Gastrocnemius medialis (tissue), 4 donors: ENCODE data around the gene DRD1. TPM values are rescaled to one million over a fixed set of nuclear protein-coding genes. Genes with fewer than 3 reads are reported as not detected.

Experiments used
- ATAC-seq, 2 donors: fragments of 150-250 bp; one replicate each; pipeline ENCODE4 v1.9.1; 2016
- DNase-seq, 2 donors: peaks; one replicate each; pipeline ENCODE4 v3.0.0-alpha.2; 2019
- H3K27ac ChIP-seq, 4 donors: fragments of 200-600 bp; sonication (generic); 1 replicate in 1 of 4; 2 replicates in 3 of 4; pipeline ENCODE4 v1.5.1; 2016 to 2018; ENCODE audit warnings: mild to moderate bottlenecking in 2 of 4, moderate library complexity in 1 of 4
- H3K27me3 ChIP-seq, 3 donors: fragments of 200-600 bp; sonication (generic) in 2 of 3; 1 replicate in 1 of 3; 2 replicates in 2 of 3; pipeline versions ENCODE4 v1.5.1 to v1.6.0; 2016 to 2019; ENCODE audit warnings: mild to moderate bottlenecking in 1 of 3, moderate library complexity in 1 of 3
- H3K36me3 ChIP-seq, 2 donors: fragments of 200-600 bp; sonication (generic) in 1 of 2; one replicate each; pipeline ENCODE4 v1.5.1; 2017 to 2018
- H3K4me1 ChIP-seq, 2 donors: fragments of 200-600 bp; sonication (generic) in 1 of 2; one replicate each; pipeline ENCODE4 v1.5.1; 2016 to 2017; ENCODE audit warnings: mild to moderate bottlenecking in 2 of 2
- H3K4me3 ChIP-seq, 4 donors: fragments of 200-600 bp; sonication (generic) in 3 of 4; 1 replicate in 1 of 4; 2 replicates in 3 of 4; pipeline ENCODE4 v1.5.1; 2016 to 2019; ENCODE audit warnings: mild to moderate bottlenecking in 2 of 4
- H3K9me3 ChIP-seq, 3 donors: fragments of 200-600 bp; sonication (generic) in 2 of 3; 1 replicate in 1 of 3; 2 replicates in 2 of 3; pipeline ENCODE4 v1.5.1; 2016 to 2019
- CTCF ChIP-seq, 5 experiments: fragments of 450-650 bp in 3 of 5; fragments of 200-600 bp in 2 of 5; sonication (generic) in 2 of 5; IDR thresholded peaks in 4 of 5; conservative IDR thresholded peaks in 1 of 5; 1 replicate in 4 of 5; 2 replicates in 1 of 5; pipeline ENCODE4 v1.5.1; 2016 to 2019; ENCODE audit warnings: antibody characterized with exemption in 5 of 5, mild to moderate bottlenecking in 3 of 5, moderate library complexity in 3 of 5
- POLR2A ChIP-seq, 2 donors: fragments of 450-650 bp; IDR thresholded peaks; one replicate each; pipeline ENCODE4 v1.6.1; 2017; ENCODE audit warnings: antibody characterized with exemption in 2 of 2, mild to moderate bottlenecking in 2 of 2, moderate library complexity in 2 of 2
- in situ Hi-C, 4 donors: fragments of 200-750 bp; cut with MboI; loops; one replicate each; pipeline versions ENCODE4 v1.15.0 to v1.8.0; 2017; ENCODE audit warnings: low sequenced_read_pairs in 4 of 4
- intact Hi-C: fragments of 100-400 bp; cut with DNase I; formaldehyde crosslinking; loops from one replicate; pipeline ENCODE4 v1.15.1; 2023; ENCODE audit warnings: low total_unique reads
- total RNA-seq, 4 donors: library from RNA; depleted of rRNA; stranded (reverse); fragments of >200 nt; gene quantifications; one replicate each; pipeline versions ENCODE4 v1.1.0 to v1.2.3, GENCODE V29; 2016

Gene DRD1
- total RNA-seq, 4 donors from 2014 or later, result not detected

- H3K27ac ChIP-seq, result no peak overlapping the region
- H3K4me1 ChIP-seq, result no peaks in the 10 kb centered on the region
- in situ Hi-C loops, result no loop called here
- no peaks in the 10 kb centered on the region for H3K36me3 ChIP-seq
- no peak overlapping the region for H3K4me3 ChIP-seq
- no peak for DNase-seq
- no peak for TF ChIP-seq CTCF (IDR thresholded peaks at IDR 0.05 in 4 of 5, conservative IDR thresholded peaks at IDR 0.05 in 1 of 5)
- TF ChIP-seq POLR2A (IDR thresholded peaks at IDR 0.05), result no peak
- H3K27me3 ChIP-seq, result no peaks in the 10 kb centered on the region
- intact Hi-C loops, result loop anchor here (10.0 kb wide), 1 partner anchor 626 kb away; no protein-coding TSS in a partner anchor
- ATAC-seq, result no peak
- no peaks in the 10 kb centered on the region for H3K9me3 ChIP-seq
Measured at GRCh38 chr5:175471196-175471595, 27.2 kb upstream of the DRD1 start.

GRCh38 chr5:175470781-175471180 is 26.8 kb upstream of the DRD1 start:
- in situ Hi-C loops, result no loop called here

GRCh38 chr5:175469916-175470315 is 25.9 kb upstream of the DRD1 start:
- H3K4me3 ChIP-seq, result no peak overlapping the region
- DNase-seq (no peak), ATAC-seq (no peak)
- no peaks in the 10 kb centered on the region for H3K36me3 ChIP-seq
- H3K4me1 ChIP-seq, result no peaks in the 10 kb centered on the region
- no peak for TF ChIP-seq CTCF (IDR thresholded peaks at IDR 0.05 in 4 of 5, conservative IDR thresholded peaks at IDR 0.05 in 1 of 5)
- TF ChIP-seq POLR2A (IDR thresholded peaks at IDR 0.05), result no peak
- in situ Hi-C loops, result no loop called here
- peaks cover 0 to under 1% (median 0%) of the 10 kb centered on the region in 3 donors for H3K27me3 ChIP-seq
- no peaks in the 10 kb centered on the region for H3K9me3 ChIP-seq
- intact Hi-C loops, result loop anchor here (10.0 kb wide), 1 partner anchor 625 kb away; no protein-coding TSS in a partner anchor
- no peak overlapping the region for H3K27ac ChIP-seq

More at GRCh38 chr5:175470781-175471180, 26.8 kb upstream of the DRD1 start:
- intact Hi-C loops, result loop anchor here (10.0 kb wide), 1 partner anchor 626 kb away; no protein-coding TSS in a partner anchor
- Histone ChIP-seq H3K4me3 (no peak overlapping the region), H3K4me1 (no peaks in the 10 kb centered on the region), H3K9me3 (no peaks in the 10 kb centered on the region), H3K27me3 (no peaks in the 10 kb centered on the region), H3K27ac (no peak overlapping the region), H3K36me3 (no peaks in the 10 kb centered on the region)
- DNase-seq (no peak), ATAC-seq (no peak)
- no peak for TF ChIP-seq CTCF (IDR thresholded peaks at IDR 0.05 in 4 of 5, conservative IDR thresholded peaks at IDR 0.05 in 1 of 5)
- TF ChIP-seq POLR2A (IDR thresholded peaks at IDR 0.05), result no peak

GRCh38 chr5:175468892-175469291 is 24.9 kb upstream of the DRD1 start:
- Histone ChIP-seq H3K36me3 (no peaks in the 10 kb centered on the region), H3K9me3 (no peaks in the 10 kb centered on the region), H3K27ac (no peak overlapping the region), H3K27me3 (peaks cover 0 to 2% (median 0%) of the 10 kb centered on the region in 3 donors), H3K4me3 (no peak overlapping the region), H3K4me1 (no peaks in the 10 kb centered on the region)
- in situ Hi-C loops, result no loop called here
- DNase-seq (no peak), ATAC-seq (no peak)
- TF ChIP-seq POLR2A (IDR thresholded peaks at IDR 0.05) (no peak), CTCF (IDR thresholded peaks at IDR 0.05 in 4 of 5, conservative IDR thresholded peaks at IDR 0.05 in 1 of 5) (no peak)
- intact Hi-C loops, result no loop called here
